OCI-LY3 (cell line): ENCODE data around the gene CTNNA3.
"Not testable (repeated sequence)": the region's sequence is repeated elsewhere in the genome, so short reads cannot be mapped to it uniquely, and the experiment has no call there.

Experiments used
- H2AFZ ChIP-seq: fragments of 200-600, 300-600 bp; shearing (Covaris generic); 2 replicates; pipeline ENCODE4 v1.6.0; 2014; ENCODE audit warnings: antibody characterized with exemption, low read depth, low read length
- H3K27ac ChIP-seq: fragments of 200-600, 300-600 bp; sonication (generic); 2 replicates; pipeline ENCODE4 v1.5.1; 2014; ENCODE audit warnings: mild to moderate bottlenecking, low read length, moderate library complexity, mixed read lengths
- H3K27me3 ChIP-seq: fragments of 200-600, 300-600 bp; sonication (generic); 2 replicates; pipeline ENCODE4 v1.6.1; 2014; ENCODE audit warnings: low read depth, low read length, mixed read lengths
- H3K36me3 ChIP-seq: fragments of 200-600, 300-600 bp; sonication (generic); replicated peaks from 2 replicates; pipeline ENCODE3; 2014; ENCODE audit warnings: low read depth, low read length, mixed read lengths
- H3K4me1 ChIP-seq: fragments of 300-600, 200-600 bp; sonication (generic); 2 replicates; pipeline ENCODE4 v1.6.1; 2014; ENCODE audit warnings: low read length, mixed read lengths
- H3K4me2 ChIP-seq: fragments of 200-600, 300-600 bp; sonication (generic); 2 replicates; pipeline ENCODE4 v1.6.1; 2014; ENCODE audit warnings: low read length, mixed read lengths
- H3K4me3 ChIP-seq: fragments of 300-600, 200-600 bp; sonication (generic); 2 replicates; pipeline ENCODE4 v1.5.1; 2014; ENCODE audit warnings: antibody characterized with exemption, mild to moderate bottlenecking, low read length, moderate library complexity
- H3K79me2 ChIP-seq: fragments of 300-600, 200-600 bp; shearing (Covaris generic); 2 replicates; pipeline ENCODE4 v1.6.1; 2014; ENCODE audit warnings: mild to moderate bottlenecking, low read length, mixed read lengths
- H3K9ac ChIP-seq: fragments of 300-600, 200-600 bp; shearing (Covaris generic); 2 replicates; pipeline ENCODE4 v1.6.0; 2014; ENCODE audit warnings: mild to moderate bottlenecking, low read length, moderate library complexity
- H3K9me3 ChIP-seq: fragments of 200-600, 300-600 bp; shearing (Covaris generic); 2 replicates; pipeline ENCODE4 v1.6.1; 2014; ENCODE audit warnings: low read length, mixed read lengths; ENCODE audit not compliant: insufficient read depth
- H4K20me1 ChIP-seq: fragments of 200-600, 300-600 bp; sonication (generic); 2 replicates; pipeline ENCODE4 v1.6.1; 2016; ENCODE audit warnings: low read length, mixed read lengths; ENCODE audit not compliant: insufficient read depth
- EZH2phosphoT487 ChIP-seq: fragments of 200-600 bp; shearing (Covaris generic); IDR thresholded peaks from 2 replicates; pipeline ENCODE4 v1.6.1; 2018; ENCODE audit warnings: antibody characterized with exemption, mixed run types, low read depth
- TF ChIP-seq, protein P1 (sequence below): fragments of 200-600, 300-600 bp; sonication (generic); IDR thresholded peaks from 2 replicates; pipeline ENCODE4 v1.5.1; 2014; ENCODE audit warnings: antibody characterized with exemption, low read length, low read depth

Gene CTNNA3

DNA sequence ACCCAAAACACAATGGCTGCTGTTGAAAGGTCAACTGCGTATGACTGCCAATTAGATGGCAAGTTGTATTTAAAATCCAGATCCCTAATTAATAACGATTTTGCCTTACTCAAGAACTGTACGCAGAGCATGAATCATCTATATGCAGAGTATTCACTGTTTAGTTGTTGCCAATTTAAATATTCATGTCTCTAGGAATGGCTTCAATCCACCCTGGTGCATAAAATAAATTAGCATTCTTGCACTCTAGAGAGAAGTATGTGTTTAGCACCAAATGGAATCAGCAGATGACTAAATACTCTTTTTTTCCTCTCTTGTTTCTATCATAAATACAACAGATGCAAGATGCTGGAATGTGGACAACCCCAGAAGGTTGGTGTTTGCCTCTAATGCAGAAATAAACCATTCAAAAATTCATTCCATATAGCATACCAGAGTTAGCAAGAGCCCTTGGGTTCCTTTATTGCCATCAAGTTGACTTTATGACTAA lies 449.9 kb downstream of the CTNNA3 start:
- H3K27ac ChIP-seq = no peak overlapping the region
- H2AFZ ChIP-seq = no peak overlapping the region
- no peak overlapping the region for H3K4me2 ChIP-seq
- H3K4me3 ChIP-seq = no peak overlapping the region
- no peaks in the 10 kb centered on the region for H3K27me3 ChIP-seq
- H3K36me3 ChIP-seq = no peaks in the 10 kb centered on the region
- no peaks in the 10 kb centered on the region for H3K4me1 ChIP-seq
- H3K79me2 ChIP-seq = no peaks in the 10 kb centered on the region
- TF ChIP-seq EZH2phosphoT487 = no peak
- TF ChIP-seq, protein P1, sequence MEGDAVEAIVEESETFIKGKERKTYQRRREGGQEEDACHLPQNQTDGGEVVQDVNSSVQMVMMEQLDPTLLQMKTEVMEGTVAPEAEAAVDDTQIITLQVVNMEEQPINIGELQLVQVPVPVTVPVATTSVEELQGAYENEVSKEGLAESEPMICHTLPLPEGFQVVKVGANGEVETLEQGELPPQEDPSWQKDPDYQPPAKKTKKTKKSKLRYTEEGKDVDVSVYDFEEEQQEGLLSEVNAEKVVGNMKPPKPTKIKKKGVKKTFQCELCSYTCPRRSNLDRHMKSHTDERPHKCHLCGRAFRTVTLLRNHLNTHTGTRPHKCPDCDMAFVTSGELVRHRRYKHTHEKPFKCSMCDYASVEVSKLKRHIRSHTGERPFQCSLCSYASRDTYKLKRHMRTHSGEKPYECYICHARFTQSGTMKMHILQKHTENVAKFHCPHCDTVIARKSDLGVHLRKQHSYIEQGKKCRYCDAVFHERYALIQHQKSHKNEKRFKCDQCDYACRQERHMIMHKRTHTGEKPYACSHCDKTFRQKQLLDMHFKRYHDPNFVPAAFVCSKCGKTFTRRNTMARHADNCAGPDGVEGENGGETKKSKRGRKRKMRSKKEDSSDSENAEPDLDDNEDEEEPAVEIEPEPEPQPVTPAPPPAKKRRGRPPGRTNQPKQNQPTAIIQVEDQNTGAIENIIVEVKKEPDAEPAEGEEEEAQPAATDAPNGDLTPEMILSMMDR = no peak
- H4K20me1 ChIP-seq = no peaks in the 10 kb centered on the region
- no peak overlapping the region for H3K9ac ChIP-seq
- no peaks in the 10 kb centered on the region for H3K9me3 ChIP-seq

DNA sequence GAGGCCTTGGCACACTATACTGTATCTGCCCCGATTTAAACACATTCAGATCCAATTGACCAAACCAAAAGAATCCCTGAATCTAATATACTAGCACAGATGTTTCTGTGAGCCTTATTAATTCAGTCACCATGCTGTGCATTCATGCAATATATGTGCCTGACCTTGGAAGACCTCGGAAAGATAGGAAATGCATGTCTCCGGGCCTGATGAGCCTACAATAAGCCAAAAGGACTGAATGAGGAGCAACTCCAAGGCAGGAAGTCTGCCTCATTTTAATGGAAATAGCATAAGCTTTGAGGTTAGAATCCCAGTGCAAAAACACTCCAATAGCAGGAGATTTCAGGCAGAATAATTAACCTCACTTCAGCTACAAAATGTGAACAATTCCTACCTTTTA lies 453.5 kb downstream of the CTNNA3 start:
- Histone ChIP-seq H3K9ac (no peak overlapping the region), H3K36me3 (no peaks in the 10 kb centered on the region), H3K4me1 (no peaks in the 10 kb centered on the region), H3K9me3 (no peaks in the 10 kb centered on the region), H4K20me1 (no peaks in the 10 kb centered on the region), H2AFZ (no peak overlapping the region), H3K4me2 (no peak overlapping the region), H3K4me3 (no peak overlapping the region), H3K79me2 (no peaks in the 10 kb centered on the region), H3K27me3 (no peaks in the 10 kb centered on the region), H3K27ac (no peak overlapping the region)
- TF ChIP-seq, protein P1 = no peak
- no peak for TF ChIP-seq EZH2phosphoT487

DNA sequence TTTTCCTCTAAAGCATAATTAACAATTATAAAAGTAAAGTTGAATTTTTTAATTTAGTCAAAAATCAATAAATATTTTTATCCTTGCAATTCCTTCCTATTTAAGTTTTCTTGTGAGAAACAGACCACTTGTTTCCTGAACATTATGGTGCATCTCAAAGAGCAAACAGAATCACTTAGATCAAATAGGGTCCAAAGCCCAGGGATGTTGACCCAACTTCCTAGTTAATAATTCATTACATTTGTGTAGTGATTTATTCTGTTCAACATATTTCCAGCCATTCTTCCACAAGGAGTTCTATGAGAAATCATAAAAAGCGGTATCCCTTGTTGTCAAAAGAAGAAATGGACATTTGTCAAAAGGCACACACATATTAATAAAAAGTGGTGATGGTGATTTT lies 454.5 kb downstream of the CTNNA3 start:
- H3K27ac ChIP-seq = no peak overlapping the region
- TF ChIP-seq EZH2phosphoT487 = no peak
- TF ChIP-seq, protein P1 = no peak
- H3K4me1 ChIP-seq = no peaks in the 10 kb centered on the region
- H3K36me3 ChIP-seq = no peaks in the 10 kb centered on the region
- H3K4me3 ChIP-seq = no peak overlapping the region
- H3K27me3 ChIP-seq = no peaks in the 10 kb centered on the region
- no peaks in the 10 kb centered on the region for H3K79me2 ChIP-seq
- no peaks in the 10 kb centered on the region for H4K20me1 ChIP-seq
- H3K4me2 ChIP-seq = no peak overlapping the region
- no peak overlapping the region for H2AFZ ChIP-seq
- no peak overlapping the region for H3K9ac ChIP-seq
- no peaks in the 10 kb centered on the region for H3K9me3 ChIP-seq

DNA sequence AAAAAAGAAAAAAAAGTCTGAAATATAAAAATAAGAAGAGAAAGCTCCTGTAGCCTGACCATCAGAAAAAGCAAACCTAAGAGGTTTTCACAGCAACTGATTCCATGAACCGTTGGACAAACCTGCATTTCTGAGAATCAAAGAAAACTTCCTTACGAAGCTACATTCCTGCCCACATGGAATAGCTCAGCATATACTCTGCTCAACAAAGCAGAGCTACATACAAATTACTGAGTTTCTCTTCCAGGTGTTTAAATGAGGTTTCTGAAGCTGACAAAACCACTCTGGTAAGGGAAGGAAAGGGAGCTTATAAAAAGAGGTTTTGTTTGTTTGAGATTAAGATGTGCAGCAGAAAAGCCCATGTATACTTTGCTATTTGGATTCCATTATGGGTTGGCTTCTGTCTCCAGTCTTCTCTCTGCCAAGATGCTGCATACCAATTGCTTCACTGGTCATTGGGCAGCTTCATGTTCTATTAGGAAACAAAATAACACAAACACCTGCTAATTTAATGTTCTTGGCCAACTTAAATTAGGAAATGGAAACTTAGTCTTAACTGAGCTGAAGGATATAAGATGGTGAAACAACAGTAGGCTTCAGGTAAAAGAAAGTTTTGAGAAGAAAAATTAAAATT lies 456.0 kb downstream of the CTNNA3 start:
- H3K9me3 ChIP-seq = no peaks in the 10 kb centered on the region
- no peak overlapping the region for H3K9ac ChIP-seq
- TF ChIP-seq, protein P1 = no peak
- TF ChIP-seq EZH2phosphoT487 = no peak
- H3K4me3 ChIP-seq = no peak overlapping the region
- H3K27ac ChIP-seq = no peak overlapping the region
- H3K4me1 ChIP-seq = no peaks in the 10 kb centered on the region
- no peak overlapping the region for H2AFZ ChIP-seq
- H4K20me1 ChIP-seq = no peaks in the 10 kb centered on the region
- no peaks in the 10 kb centered on the region for H3K36me3 ChIP-seq
- no peaks in the 10 kb centered on the region for H3K27me3 ChIP-seq
- no peaks in the 10 kb centered on the region for H3K79me2 ChIP-seq
- H3K4me2 ChIP-seq = no peak overlapping the region

DNA sequence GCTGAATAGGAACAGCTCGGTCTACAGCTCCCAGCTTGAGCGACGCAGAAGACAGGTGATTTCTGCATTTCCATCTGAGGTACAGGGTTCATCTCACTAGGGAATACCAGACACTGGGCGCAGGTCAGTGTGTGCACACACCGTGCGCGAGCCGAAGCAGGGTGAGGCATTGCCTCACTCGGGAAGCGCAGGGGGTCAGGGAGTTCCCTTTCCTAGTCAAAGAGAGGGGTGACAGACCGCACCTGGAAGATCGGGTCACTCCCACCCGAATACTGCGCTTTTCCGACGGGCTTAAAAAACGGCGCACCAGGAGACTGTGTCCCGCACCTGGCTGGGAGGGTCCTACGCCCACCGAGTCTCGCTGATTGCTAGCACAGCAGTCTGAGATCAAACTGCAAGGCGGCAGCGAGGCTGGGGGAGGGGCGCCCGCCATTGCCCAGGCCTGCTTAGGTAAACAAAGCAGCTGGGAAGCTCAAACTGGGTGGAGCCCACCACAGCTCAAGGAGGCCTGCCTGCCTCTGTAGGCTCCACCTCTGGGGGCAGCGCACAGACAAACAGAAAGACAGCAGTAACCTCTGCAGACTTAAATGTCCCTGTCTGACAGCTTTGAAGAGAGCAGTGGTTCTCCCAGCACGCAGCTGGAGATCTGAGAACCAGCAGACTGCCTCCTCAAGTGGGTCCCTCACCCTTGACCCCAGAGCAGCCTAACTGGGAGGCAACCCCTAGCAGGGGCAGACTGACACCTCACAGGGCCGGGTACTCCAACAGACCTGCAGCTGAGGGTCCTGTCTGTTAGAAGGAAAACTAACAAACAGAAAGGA lies 465.1 kb downstream of the CTNNA3 start:
- not testable (repeated sequence) for H3K9me3 ChIP-seq, H3K79me2 ChIP-seq, H3K4me2 ChIP-seq, H3K36me3 ChIP-seq, H3K27me3 ChIP-seq, H4K20me1 ChIP-seq, H2AFZ ChIP-seq, H3K27ac ChIP-seq, H3K4me1 ChIP-seq, H3K9ac ChIP-seq, H3K4me3 ChIP-seq
